Choroid plexus epithelial cell (primary cell): ENCODE measurements around the gene IHH.

Experiments
- DNase-seq: peaks from one replicate; pipeline ENCODE4 v3.0.0-alpha.2; 2010; ENCODE audit warnings: low read depth
- H3K4me3 ChIP-seq: 2 replicates; pipeline ENCODE4 v1.5.1; 2011; ENCODE audit warnings: low read depth, mild to moderate bottlenecking, control low read depth, low read length, moderate library complexity
- CTCF ChIP-seq: conservative IDR thresholded peaks from 2 replicates; pipeline ENCODE4 v1.5.1; 2011; ENCODE audit warnings: low read depth, mild to moderate bottlenecking, control low read depth, inconsistent platforms, low read length, moderate library complexity

IHH gene

GRCh38 chr2:219026946-219027345 is 33.8 kb downstream of the IHH start:
- DNase-seq = no peak
- no peak for TF ChIP-seq CTCF
- no peak overlapping the region for H3K4me3 ChIP-seq

GRCh38 chr2:219025637-219026585 is 34.8 kb downstream of the IHH start:
- no peak for TF ChIP-seq CTCF
- no peak overlapping the region for H3K4me3 ChIP-seq
- no peak for DNase-seq

GRCh38 chr2:219024059-219024458 is 36.7 kb downstream of the IHH start:
- no peak for TF ChIP-seq CTCF
- no peak for DNase-seq
- no peak overlapping the region for H3K4me3 ChIP-seq

- no peak for DNase-seq
- TF ChIP-seq CTCF = no peak
- H3K4me3 ChIP-seq = no peak overlapping the region
Observed at GRCh38 chr2:219023045-219023605, 37.6 kb downstream of the IHH start.

GRCh38 chr2:219022616-219023015 is 38.1 kb downstream of the IHH start:
- no peak for TF ChIP-seq CTCF
- H3K4me3 ChIP-seq = no peak overlapping the region
- no peak for DNase-seq

- no peak for TF ChIP-seq CTCF
- no peak overlapping the region for H3K4me3 ChIP-seq
- no peak for DNase-seq
Observed at GRCh38 chr2:219022041-219022440, 38.7 kb downstream of the IHH start.
